Astrocyte (in vitro differentiated cells and primary cell): ENCODE measurements around the gene PKMYT1. TPM values are rescaled to one million over a fixed set of nuclear protein-coding genes. Genes with fewer than 3 reads are reported as not detected.
A peak's percentile ranks its signal among the peaks of the same experiment; 100 is the strongest.

ENCODE experiments used
- DNase-seq: peaks from one replicate; pipeline ENCODE4 v3.0.0-alpha.2; 2010; ENCODE audit warnings: low read depth
- FAIRE-seq: peaks from 2 replicates; lab custom pipeline; 2011; peaks lifted over from hg19 to GRCh38; lab: Jason Lieb, UNC
- H2AFZ ChIP-seq: 2 replicates; pipeline ENCODE4 v1.6.0; 2012; ENCODE audit warnings: low read depth, low read length, inconsistent platforms
- H3K27ac ChIP-seq: 2 replicates; pipeline ENCODE4 v1.5.1; 2011; ENCODE audit warnings: low read depth, low read length, inconsistent platforms
- H3K27me3 ChIP-seq: 2 replicates; pipeline ENCODE4 v1.6.0; 2011; ENCODE audit warnings: low read length, inconsistent platforms; ENCODE audit not compliant: insufficient read depth
- H3K36me3 ChIP-seq: 2 replicates; pipeline ENCODE4 v1.5.1; 2011; ENCODE audit warnings: low read length, inconsistent platforms; ENCODE audit not compliant: insufficient read depth
- H3K4me1 ChIP-seq: 2 replicates; pipeline ENCODE4 v1.5.1; 2011; ENCODE audit warnings: low read length, inconsistent platforms; ENCODE audit not compliant: insufficient read depth
- H3K4me2 ChIP-seq: 2 replicates; pipeline ENCODE4 v1.6.0; 2012; ENCODE audit warnings: low read length, inconsistent platforms
- H3K4me3 ChIP-seq: 2 replicates; pipeline ENCODE4 v1.5.1; 2011; ENCODE audit warnings: low read depth, mild to moderate bottlenecking, low read length, inconsistent platforms; ENCODE audit not compliant: insufficient read depth
- H3K79me2 ChIP-seq: 2 replicates; pipeline ENCODE4 v1.6.0; 2012; ENCODE audit warnings: mild to moderate bottlenecking, low read length, inconsistent platforms; ENCODE audit not compliant: insufficient read depth
- H3K9ac ChIP-seq: 2 replicates; pipeline ENCODE4 v1.6.0; 2012; ENCODE audit warnings: mild to moderate bottlenecking, low read length, inconsistent platforms
- H3K9me3 ChIP-seq: 2 replicates; pipeline ENCODE4 v1.5.1; 2012; ENCODE audit warnings: low read depth, mild to moderate bottlenecking, low read length, inconsistent platforms; ENCODE audit not compliant: insufficient read depth
- H4K20me1 ChIP-seq: 2 replicates; pipeline ENCODE4 v1.6.0; 2012; ENCODE audit warnings: low read length, inconsistent platforms; ENCODE audit not compliant: insufficient read depth
- H3K27ac Mint-ChIP-seq: one replicate; pipeline ENCODE4 v1.8.0; 2021; ENCODE audit warnings: mild to moderate bottlenecking, mixed read lengths; ENCODE audit not compliant: unreplicated experiment
- H3K27me3 Mint-ChIP-seq: one replicate; pipeline ENCODE4 v1.8.0; 2021; ENCODE audit warnings: low read depth, mixed read lengths; ENCODE audit not compliant: unreplicated experiment
- H3K36me3 Mint-ChIP-seq: one replicate; pipeline ENCODE4 v1.8.0; 2021; ENCODE audit warnings: low read depth, mixed read lengths; ENCODE audit not compliant: unreplicated experiment
- H3K4me1 Mint-ChIP-seq: one replicate; pipeline ENCODE4 v1.8.0; 2021; ENCODE audit warnings: low read depth, mixed read lengths; ENCODE audit not compliant: unreplicated experiment
- H3K4me3 Mint-ChIP-seq: one replicate; pipeline ENCODE4 v1.8.0; 2021; ENCODE audit warnings: mild to moderate bottlenecking, moderate library complexity, mixed read lengths; ENCODE audit not compliant: unreplicated experiment
- H3K9me3 Mint-ChIP-seq: one replicate; pipeline ENCODE4 v1.8.0; 2021; ENCODE audit warnings: mild to moderate bottlenecking, mixed read lengths; ENCODE audit not compliant: unreplicated experiment
- EZH2 ChIP-seq: IDR thresholded peaks from 2 replicates; pipeline ENCODE4 v1.6.1; 2012; ENCODE audit warnings: mild to moderate bottlenecking, low read length, inconsistent platforms; ENCODE audit not compliant: insufficient read depth
- total RNA-seq: library from RNA; stranded (reverse); gene quantifications from 2 replicates; pipeline ENCODE4 v1.2.1, GENCODE V29; 2021
- TF ChIP-seq, protein P1 (sequence below): IDR thresholded peaks from 2 replicates; pipeline ENCODE4 v1.5.1; 2011; ENCODE audit warnings: low read depth, mild to moderate bottlenecking, inconsistent platforms, low read length, moderate library complexity; ENCODE audit not compliant: insufficient read depth

PKMYT1 gene
- total RNA-seq, 1 donor from 2014 or later, result 3.9 TPM

GRCh38 chr16:3020247-3020603 lies 40.0 kb upstream of the PKMYT1 start, which contains the start of gene TNFRSF12A:
Gene TNFRSF12A, plus strand, starts transcription at chr16:3020368. Its CDS starts 30 bp downstream, at chr16:3020398.
- FAIRE-seq, result no peak
- Mint-ChIP-seq H3K9me3 (no peaks in the 10 kb centered on the region), H3K4me1 (peaks cover 15% of the 10 kb centered on the region), H3K4me3 (peak within 1 kb of the TSS; percentile 93), H3K27ac (peak within 1 kb of the TSS; percentile 100), H3K27me3 (no peaks in the 10 kb centered on the region), H3K36me3 (peaks cover 2% of the 10 kb centered on the region)
- no peak for TF ChIP-seq EZH2
- TF ChIP-seq, protein P1, sequence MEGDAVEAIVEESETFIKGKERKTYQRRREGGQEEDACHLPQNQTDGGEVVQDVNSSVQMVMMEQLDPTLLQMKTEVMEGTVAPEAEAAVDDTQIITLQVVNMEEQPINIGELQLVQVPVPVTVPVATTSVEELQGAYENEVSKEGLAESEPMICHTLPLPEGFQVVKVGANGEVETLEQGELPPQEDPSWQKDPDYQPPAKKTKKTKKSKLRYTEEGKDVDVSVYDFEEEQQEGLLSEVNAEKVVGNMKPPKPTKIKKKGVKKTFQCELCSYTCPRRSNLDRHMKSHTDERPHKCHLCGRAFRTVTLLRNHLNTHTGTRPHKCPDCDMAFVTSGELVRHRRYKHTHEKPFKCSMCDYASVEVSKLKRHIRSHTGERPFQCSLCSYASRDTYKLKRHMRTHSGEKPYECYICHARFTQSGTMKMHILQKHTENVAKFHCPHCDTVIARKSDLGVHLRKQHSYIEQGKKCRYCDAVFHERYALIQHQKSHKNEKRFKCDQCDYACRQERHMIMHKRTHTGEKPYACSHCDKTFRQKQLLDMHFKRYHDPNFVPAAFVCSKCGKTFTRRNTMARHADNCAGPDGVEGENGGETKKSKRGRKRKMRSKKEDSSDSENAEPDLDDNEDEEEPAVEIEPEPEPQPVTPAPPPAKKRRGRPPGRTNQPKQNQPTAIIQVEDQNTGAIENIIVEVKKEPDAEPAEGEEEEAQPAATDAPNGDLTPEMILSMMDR, result no peak
- Histone ChIP-seq H3K27me3 (no peaks in the 10 kb centered on the region), H2AFZ (peak within 1 kb of the TSS; percentile 68), H3K9me3 (no peaks in the 10 kb centered on the region), H3K9ac (peak within 1 kb of the TSS; percentile 99), H3K79me2 (peaks cover 5% of the 10 kb centered on the region), H3K36me3 (no peaks in the 10 kb centered on the region), H4K20me1 (peaks cover 7% of the 10 kb centered on the region), H3K27ac (peak within 1 kb of the TSS; percentile 100), H3K4me2 (peak within 1 kb of the TSS; percentile 88), H3K4me1 (peaks cover 29% of the 10 kb centered on the region), H3K4me3 (peak within 1 kb of the TSS; percentile 94)
- DNase-seq, result peak; percentile 35

DNA sequence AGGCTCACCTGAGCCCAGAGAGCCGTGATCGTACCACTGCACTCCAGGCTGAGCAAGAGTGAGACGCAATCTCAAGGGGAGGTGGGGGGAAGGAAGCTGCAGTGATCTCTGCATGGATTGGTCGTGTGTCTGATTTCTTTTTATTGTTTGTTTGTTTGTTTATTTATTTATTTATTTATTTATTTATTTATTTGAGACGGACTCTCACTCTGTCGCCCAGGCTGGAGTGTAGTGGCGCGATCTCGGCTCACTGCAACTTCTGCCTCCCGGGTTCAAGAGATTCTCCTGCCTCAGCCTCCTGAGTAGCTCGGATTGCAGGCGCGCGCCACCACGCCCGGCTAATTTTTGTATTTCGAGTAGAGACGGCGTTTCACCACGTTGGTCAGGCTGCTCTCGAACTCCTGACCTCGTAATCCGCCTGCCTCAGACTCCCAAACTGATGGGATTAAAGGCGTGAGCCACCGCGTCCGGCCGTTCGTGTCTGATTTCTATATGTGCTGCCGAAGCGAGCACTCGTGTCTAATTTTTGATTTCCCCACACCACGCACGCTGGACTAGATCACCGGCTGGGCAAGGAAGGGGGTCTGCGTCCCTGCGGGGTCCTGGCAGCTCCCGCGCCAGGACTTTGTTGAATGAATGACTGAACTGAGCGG lies 39.5 kb upstream of the PKMYT1 start:
- peak overlapping the region; percentile 52 for H3K4me3 ChIP-seq
- FAIRE-seq (no peak), DNase-seq (no peak)
- Mint-ChIP-seq H3K9me3 (no peaks in the 10 kb centered on the region), H3K27me3 (no peaks in the 10 kb centered on the region), H3K4me3 (peak overlapping the region; percentile 90), H3K27ac (peak overlapping the region; percentile 90), H3K4me1 (peaks cover 18% of the 10 kb centered on the region), H3K36me3 (peaks cover 5% of the 10 kb centered on the region)
- peak overlapping the region; percentile 88 for H3K4me2 ChIP-seq
- peak overlapping the region; percentile 99 for H3K9ac ChIP-seq
- H3K27me3 ChIP-seq, result no peaks in the 10 kb centered on the region
- H4K20me1 ChIP-seq, result peaks cover 6% of the 10 kb centered on the region
- H3K36me3 ChIP-seq, result no peaks in the 10 kb centered on the region
- H3K79me2 ChIP-seq, result peaks cover 5% of the 10 kb centered on the region
- TF ChIP-seq EZH2, result no peak
- H2AFZ ChIP-seq, result peak overlapping the region; percentile 68
- no peaks in the 10 kb centered on the region for H3K9me3 ChIP-seq
- H3K4me1 ChIP-seq, result peaks cover 29% of the 10 kb centered on the region
- H3K27ac ChIP-seq, result peak overlapping the region; percentile 100

- Mint-ChIP-seq H3K27ac (peak within 1 kb of the TSS; percentile 95), H3K4me3 (peak within 1 kb of the TSS; percentile 92), H3K36me3 (peaks cover 5% of the 10 kb centered on the region), H3K9me3 (no peaks in the 10 kb centered on the region), H3K27me3 (no peaks in the 10 kb centered on the region), H3K4me1 (peaks cover 15% of the 10 kb centered on the region)
- H4K20me1 ChIP-seq, result peaks cover 6% of the 10 kb centered on the region
- FAIRE-seq, result no peak
- H3K36me3 ChIP-seq, result no peaks in the 10 kb centered on the region
- H3K4me2 ChIP-seq, result peak within 1 kb of the TSS; percentile 62
- no peak within 1 kb of the TSS for H3K27ac ChIP-seq
- no peak within 1 kb of the TSS for H3K4me3 ChIP-seq
- H2AFZ ChIP-seq, result peak within 1 kb of the TSS; percentile 10
- no peak within 1 kb of the TSS for H3K9ac ChIP-seq
- H3K79me2 ChIP-seq, result peaks cover 5% of the 10 kb centered on the region
- H3K27me3 ChIP-seq, result peaks cover 11% of the 10 kb centered on the region
- DNase-seq, result no peak
- H3K4me1 ChIP-seq, result peaks cover 24% of the 10 kb centered on the region
- H3K9me3 ChIP-seq, result no peaks in the 10 kb centered on the region
- TF ChIP-seq, protein P1, result peak; percentile 21
- TF ChIP-seq EZH2, result no peak
Observed at GRCh38 chr16:3017794-3018506, 37.7 kb upstream of the PKMYT1 start, which contains the start of gene CLDN6. Gene CLDN6, minus strand, starts transcription at chr16:3018183. Its CDS starts 2,162 bp downstream, at chr16:3016021.
